NCI-H446 treated with DMSO at 0.1 percent for 48 hours (cell line): ENCODE results near the gene TTC8.

ENCODE experiments used
- DNase-seq: peaks from one replicate; lab custom pipeline; 2025; lab: John Stamatoyannopoulos, UW

Gene TTC8

GRCh38 chr14:88868558-88869159, 44.2 kb downstream of the TTC8 start:
- no peak for DNase-seq

GRCh38 chr14:88870777-88871176, 46.3 kb downstream of the TTC8 start:
- DNase-seq: no peak

GRCh38 chr14:88871429-88871828, 47.0 kb downstream of the TTC8 start:
- no peak for DNase-seq

- DNase-seq: no peak
These were observed 48.5 kb downstream of the TTC8 start for GRCh38 chr14:88872976-88873375.

- DNase-seq: no peak
These were observed 52.7 kb downstream of the TTC8 start for GRCh38 chr14:88877192-88877591.

GRCh38 chr14:88879022-88879421, 54.6 kb downstream of the TTC8 start:
- DNase-seq: no peak

GRCh38 chr14:88882236-88882635, 57.8 kb downstream of the TTC8 start:
- DNase-seq: no peak

- no peak for DNase-seq
These were observed 70.7 kb downstream of the TTC8 start for GRCh38 chr14:88895116-88895515.

- DNase-seq: no peak
These were observed 76.7 kb downstream of the TTC8 start for GRCh38 chr14:88901189-88901588.

- DNase-seq: no peak
These were observed 77.5 kb downstream of the TTC8 start for GRCh38 chr14:88901991-88902390.

- no peak for DNase-seq
These were observed 78.4 kb downstream of the TTC8 start for GRCh38 chr14:88902850-88903249.

- DNase-seq: no peak
These were observed 79.8 kb downstream of the TTC8 start for GRCh38 chr14:88904206-88904647.

- DNase-seq: no peak
These were observed 80.4 kb downstream of the TTC8 start for GRCh38 chr14:88904864-88905263.

GRCh38 chr14:88908216-88908615, 83.8 kb downstream of the TTC8 start:
- no peak for DNase-seq

GRCh38 chr14:88910386-88910785, 85.9 kb downstream of the TTC8 start:
- DNase-seq: peak; percentile 66

GRCh38 chr14:88911809-88912208, 87.4 kb downstream of the TTC8 start:
- DNase-seq: no peak

GRCh38 chr14:88914956-88915355, 90.5 kb downstream of the TTC8 start:
- no peak for DNase-seq

- no peak for DNase-seq
These were observed 95.1 kb downstream of the TTC8 start for GRCh38 chr14:88919502-88919901.
